SK-N-SH (cell line): ENCODE data around the gene ALOXE3. TPM values are rescaled to one million over a fixed set of nuclear protein-coding genes. Genes with fewer than 3 reads are reported as not detected.
"Not testable (repeated sequence)": the region's sequence is repeated elsewhere in the genome, so short reads cannot be mapped to it uniquely, and the experiment has no call there.

Experiments used
- CTCF ChIA-PET: fragments of 300-600, 350-600 bp; formaldehyde crosslinking; extraction: SDS; loops from one replicate; lab custom pipeline; 2021; lab: Yijun Ruan, JAX
- POLR2A ChIA-PET: fragments of 350-600 bp; sonication (Branson Sonifier 250); formaldehyde crosslinking; extraction: SDS; loops from one replicate; lab custom pipeline; 2020; ENCODE audit warnings: antibody characterized with exemption, inconsistent platforms; lab: Yijun Ruan, JAX
- DNase-seq: peaks from one replicate; pipeline ENCODE4 v3.0.0; 2012
- H2AFZ ChIP-seq: fragments of 200-600 bp; sonication (generic); 2 replicates; pipeline ENCODE4 v1.8.1; 2016; ENCODE audit warnings: antibody characterized with exemption, mild to moderate bottlenecking, low read depth
- H3F3A ChIP-seq: fragments of 200-600 bp; sonication (generic); replicated peaks from 2 replicates; pipeline ENCODE3; 2016; ENCODE audit warnings: antibody characterized with exemption, mild to moderate bottlenecking; ENCODE audit not compliant: insufficient read depth
- H3K27ac ChIP-seq, 2 experiments: fragments of 200-500 bp in 1 of 2; fragments of 200-600 bp in 1 of 2; sonication (Bioruptor generic) in 1 of 2; sonication (generic), shearing (Covaris generic) in 1 of 2; 2 replicates each; pipeline versions ENCODE4 v1.5.1 to v1.6.1; 2014 to 2016; ENCODE audit warnings: low read depth in 2 of 2, inconsistent platforms in 1 of 2, low read length in 1 of 2, mild to moderate bottlenecking in 1 of 2, mixed read lengths in 1 of 2
- H3K27me3 ChIP-seq: fragments of 200-600 bp; sonication (generic), shearing (Covaris generic); 2 replicates; pipeline ENCODE4 v1.6.1; 2016; ENCODE audit warnings: mixed run types; ENCODE audit not compliant: insufficient read depth
- H3K36me3 ChIP-seq, 2 experiments: fragments of 200-500 bp in 1 of 2; fragments of 200-600 bp in 1 of 2; sonication (Bioruptor generic) in 1 of 2; sonication (generic) in 1 of 2; replicated peaks in 1 of 2; 2 replicates each; pipeline versions ENCODE3 to v1.5.1; 2014 to 2016; ENCODE audit warnings: low read length in 1 of 2, mild to moderate bottlenecking in 1 of 2; ENCODE audit not compliant: insufficient read depth in 2 of 2, control insufficient read depth in 1 of 2
- H3K4me1 ChIP-seq, 2 experiments: fragments of 200-500 bp in 1 of 2; fragments of 200-600 bp in 1 of 2; sonication (Bioruptor generic) in 1 of 2; sonication (generic), shearing (Covaris generic) in 1 of 2; 2 replicates each; pipeline versions ENCODE4 v1.5.1 to v1.6.1; 2014 to 2016; ENCODE audit warnings: low read depth in 1 of 2, low read length in 1 of 2, mixed run types in 1 of 2; ENCODE audit not compliant: insufficient read depth in 2 of 2, control insufficient read depth in 1 of 2
- H3K4me2 ChIP-seq: fragments of 200-600 bp; sonication (generic), shearing (Covaris generic); 2 replicates; pipeline ENCODE4 v1.6.1; 2017; ENCODE audit warnings: mixed run types
- H3K4me3 ChIP-seq, 2 experiments: fragments of 200-500 bp in 1 of 2; fragments of 200-600 bp in 1 of 2; sonication (Bioruptor generic) in 1 of 2; sonication (generic), shearing (Covaris generic) in 1 of 2; 2 replicates each; pipeline versions ENCODE4 v1.5.1 to v1.8.1; 2014 to 2016; ENCODE audit warnings: low read depth in 2 of 2, inconsistent platforms in 1 of 2, low read length in 1 of 2, mild to moderate bottlenecking in 1 of 2, mixed read lengths in 1 of 2, moderate library complexity in 1 of 2
- H3K79me2 ChIP-seq: fragments of 200-600 bp; sonication (generic); 2 replicates; pipeline ENCODE4 v1.8.1; 2017; ENCODE audit warnings: mild to moderate bottlenecking; ENCODE audit not compliant: insufficient read depth
- H3K9ac ChIP-seq: fragments of 200-600 bp; sonication (generic); 2 replicates; pipeline ENCODE4 v1.6.1; 2017; ENCODE audit warnings: mixed run types
- H3K9me2 ChIP-seq: fragments of 200-600 bp; sonication (generic); 2 replicates; pipeline ENCODE4 v1.6.1; 2017; ENCODE audit warnings: mixed run types
- H3K9me3 ChIP-seq: fragments of 200-600 bp; sonication (generic); 2 replicates; pipeline ENCODE4 v1.6.1; 2017; ENCODE audit warnings: mixed run types, mild to moderate bottlenecking, moderate library complexity
- H4K20me1 ChIP-seq: fragments of 200-600 bp; sonication (generic); 2 replicates; pipeline ENCODE4 v1.6.1; 2017; ENCODE audit warnings: mild to moderate bottlenecking, mixed run types; ENCODE audit not compliant: insufficient read depth
- EP300 ChIP-seq, 2 experiments: IDR thresholded peaks; 2 replicates each; pipeline versions ENCODE4 v1.4.0 to v1.6.1; 2012; ENCODE audit warnings: borderline replicate concordance in 1 of 2, low read depth in 1 of 2, low read length in 1 of 2
- FOSL2 ChIP-seq: IDR thresholded peaks from 2 replicates; pipeline ENCODE4 v1.4.0; 2012; ENCODE audit warnings: low read depth, mild to moderate bottlenecking, moderate library complexity, borderline replicate concordance
- FOXJ3 ChIP-seq: sonication (generic); formaldehyde crosslinking; IDR thresholded peaks from 2 replicates; pipeline ENCODE4 v1.5.1; 2020; ENCODE audit warnings: mild to moderate bottlenecking, missing genetic modification reagents
- GABPA ChIP-seq: IDR thresholded peaks from 2 replicates; pipeline ENCODE4 v1.4.0; 2012; ENCODE audit warnings: low read depth, mild to moderate bottlenecking
- MEF2A ChIP-seq: IDR thresholded peaks from 2 replicates; pipeline ENCODE4 v1.4.0; 2012; ENCODE audit warnings: low read depth, borderline replicate concordance
- RAD21 ChIP-seq: IDR thresholded peaks from 2 replicates; pipeline ENCODE4 v1.6.1; 2012; ENCODE audit warnings: mild to moderate bottlenecking, low read length
- RFX5 ChIP-seq: IDR thresholded peaks from 2 replicates; pipeline ENCODE4 v1.6.1; 2012; ENCODE audit warnings: mild to moderate bottlenecking, improper control_type of control experiment, low read length
- RXRA ChIP-seq: IDR thresholded peaks from 2 replicates; pipeline ENCODE4 v1.4.0; 2012; ENCODE audit warnings: low read depth, mild to moderate bottlenecking, borderline replicate concordance
- SMC3 ChIP-seq: IDR thresholded peaks from 2 replicates; pipeline ENCODE4 v1.6.1; 2012; ENCODE audit warnings: low read depth, low read length, improper control_type of control experiment
- YY1 ChIP-seq: IDR thresholded peaks from 2 replicates; pipeline ENCODE4 v1.4.0; 2012; ENCODE audit warnings: low read depth, mild to moderate bottlenecking
- WGBS: methylation state at CpG from one replicate; pipeline ENCODE4 v1.1.6; 2017; ENCODE audit warnings: low lambda C conversion rate; 5-methylcytosine and 5-hydroxymethylcytosine counted together
- polyA plus RNA-seq, 3 experiments: library from polyadenylated mRNA; depleted of rRNA; stranded (reverse); fragments of >200 nt; gene quantifications; 2 replicates each; pipeline ENCODE4 v1.2.3, GENCODE V29; 2012
- TF ChIP-seq, protein P1 (sequence below): IDR thresholded peaks from 2 replicates; pipeline ENCODE4 v1.4.0; 2012; ENCODE audit warnings: low read depth, borderline replicate concordance
- TF ChIP-seq, protein P2 (sequence below): fragments of 200-600 bp; sonication (generic); IDR thresholded peaks from 2 replicates; pipeline ENCODE4 v1.6.1; 2017; ENCODE audit warnings: antibody characterized with exemption, mild to moderate bottlenecking, moderate library complexity

The ALOXE3 gene
- polyA plus RNA-seq, 1 of the 3 experiments (the other 2 are of a cell fraction): 0.46 TPM

DNA sequence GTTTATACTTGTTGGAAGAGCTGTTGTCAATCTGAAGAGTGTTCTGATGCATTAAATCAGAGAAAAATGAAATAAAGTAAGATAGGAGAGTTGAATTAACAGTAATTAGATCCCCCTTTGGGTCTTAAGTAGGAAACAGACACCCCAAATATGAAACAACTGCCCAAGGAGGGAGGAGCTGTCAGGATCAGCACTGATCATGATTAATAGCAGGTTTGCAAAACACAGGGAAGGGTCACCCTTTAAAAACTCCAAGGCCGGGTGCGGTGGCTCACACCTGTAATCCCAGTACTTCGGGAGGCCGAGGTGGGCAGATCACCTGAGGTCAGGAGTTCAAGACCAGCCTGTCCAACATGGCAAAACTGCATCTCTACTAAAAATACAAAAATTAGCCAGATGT is 11.3 kb downstream of the ALOXE3 start:
- not testable (repeated sequence) for H3K9me3 ChIP-seq

DNA sequence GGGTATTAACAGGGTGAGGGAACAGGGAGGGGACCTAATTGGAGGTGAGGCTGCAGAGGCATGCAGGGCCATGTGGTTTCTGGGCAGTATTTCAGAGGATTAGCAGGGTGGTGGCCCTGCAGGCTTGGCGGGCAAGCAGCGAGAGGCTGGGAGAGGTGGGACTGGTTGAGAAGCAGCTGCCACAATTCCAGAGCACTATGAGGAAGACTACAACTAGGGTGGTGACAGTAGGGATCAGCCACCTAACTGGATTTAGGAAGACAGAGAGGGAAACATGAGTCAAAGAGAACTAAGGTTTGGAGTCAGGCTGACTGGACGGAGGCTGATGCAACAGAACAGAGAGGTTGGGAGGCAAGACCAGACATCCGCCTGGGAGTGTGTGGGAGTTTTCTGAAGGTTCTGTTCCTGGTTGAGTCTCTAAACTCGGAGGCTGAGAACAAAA is 12.3 kb downstream of the ALOXE3 start:
- no peaks in the 10 kb centered on the region for H3K79me2 ChIP-seq
- WGBS: 59% methylated on average over 5 of the region's 5 CpGs
- no peaks in the 10 kb centered on the region for H3F3A ChIP-seq
- no peak overlapping the region for H2AFZ ChIP-seq
- DNase-seq: no peak
- H3K9me3 ChIP-seq: no peaks in the 10 kb centered on the region
- CTCF ChIA-PET: interaction anchor here (1.2 to 15.2 kb wide), 8 partner anchors 13 to 46 kb away, joined by 3 to 298 read pairs (median 6); partner anchors contain the start of genes ALOX12B and ALOXE3
- no peaks in the 10 kb centered on the region; a peak in 1 of 4 replicates for H3K4me1 ChIP-seq
- no peaks in the 10 kb centered on the region; the same call in 1 of the 2 replicates for H3K27me3 ChIP-seq
- H3K4me2 ChIP-seq: no peak overlapping the region
- H3K4me3 ChIP-seq: no peak overlapping the region
- H3K36me3 ChIP-seq: no peaks in the 10 kb centered on the region
- H3K9ac ChIP-seq: no peak overlapping the region
- no peak for TF ChIP-seq RXRA
- no peak for TF ChIP-seq SMC3
- no peak for TF ChIP-seq YY1
- TF ChIP-seq RFX5: no peak
- TF ChIP-seq EP300 (IDR thresholded peaks at IDR 0.05; ENCODE audit: borderline replicate concordance in 1 of 2, low read depth in 1 of 2, low read length in 1 of 2): no peak
- TF ChIP-seq FOXJ3 (CRISPR knock-in tag): no peak
- TF ChIP-seq, all 33 proteins: peak for 0
- Histone ChIP-seq H3K27ac (no peak overlapping the region), H4K20me1 (no peaks in the 10 kb centered on the region), H3K9me2 (no peaks in the 10 kb centered on the region)
- POLR2A ChIA-PET: no interaction called here

More for the DNA sequence above, 11.3 kb downstream of the ALOXE3 start:
- not testable (repeated sequence) for H4K20me1 ChIP-seq, H2AFZ ChIP-seq, H3K9ac ChIP-seq, H3K4me2 ChIP-seq, DNase-seq, H3K27ac ChIP-seq, H3K4me1 ChIP-seq, H3K36me3 ChIP-seq, H3K79me2 ChIP-seq, H3K27me3 ChIP-seq, H3K9me2 ChIP-seq, H3F3A ChIP-seq, H3K4me3 ChIP-seq
- ChIA-PET POLR2A (interaction anchor here (0.7 kb wide), 1 partner anchor 135 kb away, joined by 3 read pairs; no protein-coding TSS in a partner anchor), CTCF (interaction anchor here (1.1 to 15.2 kb wide), 6 partner anchors 12 to 117 kb away, joined by 3 to 298 read pairs (median 12); partner anchors contain the start of genes ALOX12B and ALOXE3)
- 63% methylated on average over 4 of the region's 4 CpGs for WGBS

DNA sequence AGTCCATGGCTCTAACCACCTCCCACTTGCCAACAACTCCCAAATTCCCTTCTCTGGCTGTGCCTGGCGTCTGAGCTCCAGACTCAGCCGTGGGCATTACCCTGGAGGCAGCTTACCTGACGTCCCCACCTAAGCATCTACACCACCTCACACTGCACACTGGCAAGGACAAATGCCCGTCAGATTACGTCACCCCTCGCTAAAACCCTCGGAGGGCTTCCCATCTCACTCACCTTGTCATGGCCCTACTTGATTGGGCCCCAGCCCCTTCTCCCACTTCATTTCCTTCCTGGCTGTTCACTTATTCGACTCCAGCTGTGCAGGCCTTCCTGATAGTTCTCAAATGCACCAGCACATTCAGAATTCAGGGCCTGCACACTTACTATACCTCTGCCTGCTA is 13.4 kb downstream of the ALOXE3 start:
- CTCF ChIA-PET: interaction anchor here (0.8 to 3.1 kb wide), 9 partner anchors 11 to 47 kb away, joined by 3 to 33 read pairs (median 6); no protein-coding TSS in a partner anchor
- H3K4me2 ChIP-seq: no peak overlapping the region
- H3K9me3 ChIP-seq: no peaks in the 10 kb centered on the region
- POLR2A ChIA-PET: no interaction called here
- H3K9me2 ChIP-seq: no peaks in the 10 kb centered on the region
- no peaks in the 10 kb centered on the region for H3K79me2 ChIP-seq
- H3K4me1 ChIP-seq: no peaks in the 10 kb centered on the region
- no peak overlapping the region for H3K4me3 ChIP-seq
- WGBS: 71% methylated on average over 8 of the region's 8 CpGs
- TF ChIP-seq, protein P1, sequence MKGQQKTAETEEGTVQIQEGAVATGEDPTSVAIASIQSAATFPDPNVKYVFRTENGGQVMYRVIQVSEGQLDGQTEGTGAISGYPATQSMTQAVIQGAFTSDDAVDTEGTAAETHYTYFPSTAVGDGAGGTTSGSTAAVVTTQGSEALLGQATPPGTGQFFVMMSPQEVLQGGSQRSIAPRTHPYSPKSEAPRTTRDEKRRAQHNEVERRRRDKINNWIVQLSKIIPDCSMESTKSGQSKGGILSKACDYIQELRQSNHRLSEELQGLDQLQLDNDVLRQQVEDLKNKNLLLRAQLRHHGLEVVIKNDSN: no peak
- no peak for TF ChIP-seq GABPA
- TF ChIP-seq MEF2A: no peak
- no peak for TF ChIP-seq FOSL2
- no peak for TF ChIP-seq RAD21
- no peak for TF ChIP-seq RXRA
- TF ChIP-seq, protein P2, sequence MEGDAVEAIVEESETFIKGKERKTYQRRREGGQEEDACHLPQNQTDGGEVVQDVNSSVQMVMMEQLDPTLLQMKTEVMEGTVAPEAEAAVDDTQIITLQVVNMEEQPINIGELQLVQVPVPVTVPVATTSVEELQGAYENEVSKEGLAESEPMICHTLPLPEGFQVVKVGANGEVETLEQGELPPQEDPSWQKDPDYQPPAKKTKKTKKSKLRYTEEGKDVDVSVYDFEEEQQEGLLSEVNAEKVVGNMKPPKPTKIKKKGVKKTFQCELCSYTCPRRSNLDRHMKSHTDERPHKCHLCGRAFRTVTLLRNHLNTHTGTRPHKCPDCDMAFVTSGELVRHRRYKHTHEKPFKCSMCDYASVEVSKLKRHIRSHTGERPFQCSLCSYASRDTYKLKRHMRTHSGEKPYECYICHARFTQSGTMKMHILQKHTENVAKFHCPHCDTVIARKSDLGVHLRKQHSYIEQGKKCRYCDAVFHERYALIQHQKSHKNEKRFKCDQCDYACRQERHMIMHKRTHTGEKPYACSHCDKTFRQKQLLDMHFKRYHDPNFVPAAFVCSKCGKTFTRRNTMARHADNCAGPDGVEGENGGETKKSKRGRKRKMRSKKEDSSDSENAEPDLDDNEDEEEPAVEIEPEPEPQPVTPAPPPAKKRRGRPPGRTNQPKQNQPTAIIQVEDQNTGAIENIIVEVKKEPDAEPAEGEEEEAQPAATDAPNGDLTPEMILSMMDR: no peak
- H3K27ac ChIP-seq: no peak overlapping the region
- no peaks in the 10 kb centered on the region for H3F3A ChIP-seq
- no peak overlapping the region for H2AFZ ChIP-seq
- H3K9ac ChIP-seq: no peak overlapping the region
- no peaks in the 10 kb centered on the region for H4K20me1 ChIP-seq
- no peak for DNase-seq
- no peaks in the 10 kb centered on the region for H3K27me3 ChIP-seq
- no peaks in the 10 kb centered on the region for H3K36me3 ChIP-seq
